Left ventricle myocardium inferior (tissue), 1 donor: ENCODE results near the gene HDAC11. TPM values are rescaled to one million over a fixed set of nuclear protein-coding genes. Genes with fewer than 3 reads are reported as not detected.

ENCODE experiments used
- DNase-seq: peaks from one replicate; pipeline ENCODE4 v3.0.0-alpha.2; 2020
- H3K27ac ChIP-seq: fragments of 200-600 bp; replicated peaks from 2 replicates; pipeline ENCODE4 v1.8.0; 2021
- H3K27me3 ChIP-seq: fragments of 200-600 bp; 2 replicates; pipeline ENCODE4 v1.8.0; 2021; ENCODE audit warnings: low read depth
- H3K36me3 ChIP-seq: fragments of 200-600 bp; 2 replicates; pipeline ENCODE4 v1.8.0; 2021
- H3K4me1 ChIP-seq: fragments of 200-600 bp; 2 replicates; pipeline ENCODE4 v1.8.0; 2021
- H3K4me3 ChIP-seq: fragments of 200-600 bp; 2 replicates; pipeline ENCODE4 v1.8.0; 2021; ENCODE audit warnings: mild to moderate bottlenecking, moderate library complexity
- H3K9me3 ChIP-seq: fragments of 200-600 bp; replicated peaks from 2 replicates; pipeline ENCODE4 v1.8.0; 2021
- CTCF ChIP-seq: fragments of 200-600 bp; IDR thresholded peaks from 2 replicates; pipeline ENCODE4 v1.8.0; 2021; ENCODE audit warnings: antibody characterized with exemption, mild to moderate bottlenecking, borderline replicate concordance
- intact Hi-C: fragments of 100-400 bp; cut with micrococcal nuclease; formaldehyde crosslinking; loops from one replicate; pipeline ENCODE4 v1.11.0; 2022
- total RNA-seq: library from RNA; stranded (reverse); fragmentation: NEBNext Ultra II Directional; extraction: Animal tissue kit (Norgen Biotek cat#: 25700); gene quantifications from one replicate; pipeline ENCODE4 v1.2.1, GENCODE V29; 2021
- donor health status: DM: no; HTN: yes; CAD: no; lungs with severe emphysema.

Gene HDAC11
- total RNA-seq, 1 donor from 2014 or later, result 34.3 TPM

- DNase-seq, result peak; percentile 28
- no peak for TF ChIP-seq CTCF
- H3K27me3 ChIP-seq, result peaks cover 17% of the 10 kb centered on the region
- intact Hi-C loops, result no loop called here
- no peaks in the 10 kb centered on the region for H3K36me3 ChIP-seq
- H3K4me3 ChIP-seq, result no peak overlapping the region
- peak overlapping the region; percentile 75 for H3K27ac ChIP-seq
- H3K4me1 ChIP-seq, result peaks cover 21% of the 10 kb centered on the region
- H3K9me3 ChIP-seq, result no peaks in the 10 kb centered on the region
Observed at GRCh38 chr3:13525827-13526625, 45.9 kb downstream of the HDAC11 start.

- H3K27ac ChIP-seq, result peak overlapping the region; percentile 75
- no peak overlapping the region for H3K4me3 ChIP-seq
- no peaks in the 10 kb centered on the region for H3K9me3 ChIP-seq
- DNase-seq, result peak; percentile 10
- H3K4me1 ChIP-seq, result peaks cover 21% of the 10 kb centered on the region
- no peaks in the 10 kb centered on the region for H3K36me3 ChIP-seq
- intact Hi-C loops, result no loop called here
- no peak for TF ChIP-seq CTCF
- H3K27me3 ChIP-seq, result peaks cover 17% of the 10 kb centered on the region
Observed at GRCh38 chr3:13526626-13526949, 46.5 kb downstream of the HDAC11 start.

GRCh38 chr3:13528217-13528867 is 48.2 kb downstream of the HDAC11 start:
- Histone ChIP-seq H3K4me3 (no peak overlapping the region), H3K27ac (peak overlapping the region; percentile 71), H3K36me3 (no peaks in the 10 kb centered on the region), H3K9me3 (no peaks in the 10 kb centered on the region), H3K4me1 (peaks cover 21% of the 10 kb centered on the region), H3K27me3 (peaks cover 22% of the 10 kb centered on the region)
- peak; percentile 41 for TF ChIP-seq CTCF
- peak; percentile 42 for DNase-seq
- intact Hi-C loops, result no loop called here

GRCh38 chr3:13529196-13530112 is 49.3 kb downstream of the HDAC11 start:
- Histone ChIP-seq H3K36me3 (no peaks in the 10 kb centered on the region), H3K4me1 (peaks cover 21% of the 10 kb centered on the region), H3K27ac (peak overlapping the region; percentile 71), H3K4me3 (no peak overlapping the region), H3K27me3 (peaks cover 22% of the 10 kb centered on the region), H3K9me3 (no peaks in the 10 kb centered on the region)
- no peak for TF ChIP-seq CTCF
- intact Hi-C loops, result no loop called here
- peak; percentile 9 for DNase-seq

GRCh38 chr3:13530241-13531009 is 50.3 kb downstream of the HDAC11 start:
- Histone ChIP-seq H3K27me3 (peaks cover 27% of the 10 kb centered on the region), H3K36me3 (no peaks in the 10 kb centered on the region), H3K4me1 (peaks cover 21% of the 10 kb centered on the region), H3K4me3 (no peak overlapping the region), H3K27ac (peak overlapping the region; percentile 71), H3K9me3 (no peaks in the 10 kb centered on the region)
- intact Hi-C loops, result no loop called here
- no peak for TF ChIP-seq CTCF
- peak; percentile 33 for DNase-seq
